Measurements from ENCODE around the gene ZNF608. TPM values are rescaled to one million over a fixed set of nuclear protein-coding genes. Genes with fewer than 3 reads are reported as not detected.

ZNF608 gene
- total RNA-seq, 1 experiment from 2014 or later, result 1.9 TPM

- no peak overlapping the region for H3K27ac ChIP-seq (ENCODE audit: low read depth, low read length, poor library complexity, severe bottlenecking)
- intact Hi-C loops (cut with micrococcal nuclease; ENCODE audit: unreplicated experiment), result no loop called here
- peaks cover 8% of the 10 kb centered on the region for H3K4me1 ChIP-seq (ENCODE audit: insufficient read depth, low read length, poor library complexity, severe bottlenecking)
- no peak overlapping the region for H3K4me3 ChIP-seq (ENCODE audit: low read depth, low read length, poor library complexity, severe bottlenecking)
- H3K36me3 ChIP-seq (ENCODE audit: insufficient read depth, low read length, poor library complexity, severe bottlenecking), result no peaks in the 10 kb centered on the region
- TF ChIP-seq EZH2 (IDR thresholded peaks at IDR 0.05; ENCODE audit: borderline replicate concordance, low read depth, low read length, poor library complexity, severe bottlenecking) (no peak), CTCF (conservative IDR thresholded peaks at IDR 0.05; ENCODE audit: low read depth, low read length) (no peak)
- ChIA-PET CTCF (no interaction called here), POLR2A (ENCODE audit: low non-redundant PET) (no interaction called here)
- H3K27me3 ChIP-seq (replicated peaks; ENCODE audit: insufficient read depth, low read depth, low read length, poor library complexity), result no peaks in the 10 kb centered on the region
- no peaks in the 10 kb centered on the region for H3K9me3 ChIP-seq (ENCODE audit: low read depth, low read length, poor library complexity, severe bottlenecking)
- BruUV-seq (replicated peaks), result no TSS peak
- no peak for DNase-seq (ENCODE audit: low spot score)
These were observed 47.7 kb downstream of the ZNF608 start for GRCh38 chr5:124698770-124699169.

GRCh38 chr5:124697933-124698591 lies 48.4 kb downstream of the ZNF608 start:
- DNase-seq (ENCODE audit: low spot score), result no peak
- no peaks in the 10 kb centered on the region for H3K27me3 ChIP-seq (replicated peaks; ENCODE audit: insufficient read depth, low read depth, low read length, poor library complexity)
- intact Hi-C loops (cut with micrococcal nuclease; ENCODE audit: unreplicated experiment), result no loop called here
- no peaks in the 10 kb centered on the region for H3K9me3 ChIP-seq (ENCODE audit: low read depth, low read length, poor library complexity, severe bottlenecking)
- no peak overlapping the region for H3K4me3 ChIP-seq (ENCODE audit: low read depth, low read length, poor library complexity, severe bottlenecking)
- TF ChIP-seq EZH2 (IDR thresholded peaks at IDR 0.05; ENCODE audit: borderline replicate concordance, low read depth, low read length, poor library complexity, severe bottlenecking) (no peak), CTCF (conservative IDR thresholded peaks at IDR 0.05; ENCODE audit: low read depth, low read length) (no peak)
- ChIA-PET CTCF (no interaction called here), POLR2A (ENCODE audit: low non-redundant PET) (no interaction called here)
- H3K36me3 ChIP-seq (ENCODE audit: insufficient read depth, low read length, poor library complexity, severe bottlenecking), result no peaks in the 10 kb centered on the region
- peaks cover 8% of the 10 kb centered on the region for H3K4me1 ChIP-seq (ENCODE audit: insufficient read depth, low read length, poor library complexity, severe bottlenecking)
- H3K27ac ChIP-seq (ENCODE audit: low read depth, low read length, poor library complexity, severe bottlenecking), result no peak overlapping the region
- BruUV-seq (replicated peaks), result no TSS peak

- intact Hi-C loops (cut with micrococcal nuclease; ENCODE audit: unreplicated experiment), result no loop called here
- H3K27me3 ChIP-seq (replicated peaks; ENCODE audit: insufficient read depth, low read depth, low read length, poor library complexity), result no peaks in the 10 kb centered on the region
- H3K36me3 ChIP-seq (ENCODE audit: insufficient read depth, low read length, poor library complexity, severe bottlenecking), result no peaks in the 10 kb centered on the region
- CTCF ChIA-PET, result no interaction called here
- H3K27ac ChIP-seq (ENCODE audit: low read depth, low read length, poor library complexity, severe bottlenecking), result no peak overlapping the region
- BruUV-seq (replicated peaks), result no TSS peak
- H3K9me3 ChIP-seq (ENCODE audit: low read depth, low read length, poor library complexity, severe bottlenecking), result no peaks in the 10 kb centered on the region
- POLR2A ChIA-PET (ENCODE audit: low non-redundant PET), result no interaction called here
- H3K4me3 ChIP-seq (ENCODE audit: low read depth, low read length, poor library complexity, severe bottlenecking), result no peak overlapping the region
- H3K4me1 ChIP-seq (ENCODE audit: insufficient read depth, low read length, poor library complexity, severe bottlenecking), result peaks cover 8% of the 10 kb centered on the region
- no peak for DNase-seq (ENCODE audit: low spot score)
- no peak for TF ChIP-seq CTCF (conservative IDR thresholded peaks at IDR 0.05; ENCODE audit: low read depth, low read length)
- TF ChIP-seq EZH2 (IDR thresholded peaks at IDR 0.05; ENCODE audit: borderline replicate concordance, low read depth, low read length, poor library complexity, severe bottlenecking), result no peak
These were observed 48.9 kb downstream of the ZNF608 start for GRCh38 chr5:124697501-124697900.

Data from A673 (cell line).